GM12878 (cell line): ENCODE measurements around the gene TUBA4B. TPM values are rescaled to one million over a fixed set of nuclear protein-coding genes. Genes with fewer than 3 reads are reported as not detected.

ENCODE experiments used
- CEBPB ChIP-seq, 2 experiments: fragments of 150-350 bp in 1 of 2; IDR thresholded peaks; 2 replicates each; pipeline ENCODE4 v1.6.1; 2012 to 2014; ENCODE audit warnings: low read depth in 2 of 2, low read length in 2 of 2, borderline replicate concordance in 1 of 2, inconsistent platforms in 1 of 2
- CHD1 ChIP-seq: IDR thresholded peaks from 2 replicates; pipeline ENCODE4 v1.6.1; 2012; ENCODE audit warnings: low read depth, low read length, improper control_type of control experiment
- ESRRA ChIP-seq: IDR thresholded peaks from 2 replicates; pipeline ENCODE4 v1.6.1; 2012; ENCODE audit warnings: mild to moderate bottlenecking, low read length, improper control_type of control experiment
- FOXK2 ChIP-seq: fragments of 450-650 bp; IDR thresholded peaks from 2 replicates; pipeline ENCODE4 v1.6.1; 2017; ENCODE audit warnings: mild to moderate bottlenecking, moderate library complexity
- GABPA ChIP-seq: IDR thresholded peaks from 2 replicates; pipeline ENCODE4 v1.6.1; 2014; ENCODE audit warnings: antibody characterized with exemption, low read depth, mild to moderate bottlenecking, inconsistent platforms
- GATAD2B ChIP-seq: fragments of 450-650 bp; conservative IDR thresholded peaks from 2 replicates; pipeline ENCODE4 v1.6.1; 2017; ENCODE audit warnings: low read depth, mild to moderate bottlenecking, moderate library complexity
- KAT2A ChIP-seq: conservative IDR thresholded peaks from 2 replicates; pipeline ENCODE4 v1.6.1; 2011; ENCODE audit warnings: low read depth, low read length; ENCODE audit not compliant: control insufficient read depth
- KDM1A ChIP-seq: fragments of 200-600 bp; sonication (generic); IDR thresholded peaks from 2 replicates; pipeline ENCODE4 v1.6.1; 2016; ENCODE audit warnings: borderline replicate concordance
- MEF2B ChIP-seq: fragments of 450-650 bp; IDR thresholded peaks from 2 replicates; pipeline ENCODE4 v1.6.1; 2018; ENCODE audit warnings: mild to moderate bottlenecking, moderate library complexity; ENCODE audit not compliant: partially characterized antibody, poor library complexity, severe bottlenecking
- NR2F1 ChIP-seq: fragments of 450-650 bp; conservative IDR thresholded peaks from 2 replicates; pipeline ENCODE4 v1.6.1; 2017; ENCODE audit warnings: mild to moderate bottlenecking
- POU2F2 ChIP-seq: IDR thresholded peaks from 3 replicates; pipeline ENCODE4 v1.6.1; 2011; ENCODE audit warnings: low read depth, mild to moderate bottlenecking, low read length, borderline replicate concordance
- RAD21 ChIP-seq: IDR thresholded peaks from 2 replicates; pipeline ENCODE4 v1.6.1; 2011; ENCODE audit warnings: mild to moderate bottlenecking, low read depth, low read length, moderate library complexity; ENCODE audit not compliant: insufficient read depth
- RUNX3 ChIP-seq: IDR thresholded peaks from 2 replicates; pipeline ENCODE4 v1.6.1; 2012; ENCODE audit warnings: low read length, inconsistent platforms
- SMC3 ChIP-seq: IDR thresholded peaks from 2 replicates; pipeline ENCODE4 v1.6.1; 2011; ENCODE audit warnings: low read length, improper control_type of control experiment, borderline replicate concordance
- SPI1 ChIP-seq: IDR thresholded peaks from 2 replicates; pipeline ENCODE4 v1.6.1; 2011; ENCODE audit warnings: low read depth, mild to moderate bottlenecking, low read length, moderate library complexity, borderline replicate concordance; ENCODE audit not compliant: insufficient read depth
- ZNF24 ChIP-seq: fragments of 450-650 bp; IDR thresholded peaks from 2 replicates; pipeline ENCODE4 v1.6.1; 2017; ENCODE audit warnings: antibody characterized with exemption, mild to moderate bottlenecking
- polyA plus RNA-seq, 11 experiments: library from polyadenylated mRNA; depleted of rRNA in 4 of 11; unstranded in 6 of 11; stranded (reverse) in 5 of 11; fragments of >200 nt; fragmentation: Nextera tagmentation in 4 of 11; fragmentation: Illumina TruSeq in 1 of 11; extraction: Ambion mirVana in 4 of 11; extraction: Trizol in 1 of 11; gene quantifications; 1 replicate in 1 of 11; 2 replicates in 10 of 11; pipeline versions ENCODE4 v1.2.1 to v1.2.3, GENCODE V29; 2011 to 2016; ENCODE audit warnings: inconsistent platforms in 2 of 11, missing spikeins in 2 of 11, low read depth in 1 of 11
- total RNA-seq, 4 experiments: library from RNA; depleted of rRNA in 3 of 4; stranded (reverse); fragments of >200 nt in 3 of 4; fragmentation: Illumina TruSeq in 1 of 4; extraction: Trizol in 1 of 4; gene quantifications; 2 replicates each; pipeline versions ENCODE4 v1.2.1 to v1.2.3, GENCODE V29; 2013 to 2021
- TF ChIP-seq, protein P1 (sequence below): fragments of 450-650 bp; IDR thresholded peaks from 2 replicates; pipeline ENCODE4 v1.6.1; 2016; ENCODE audit warnings: mild to moderate bottlenecking, moderate library complexity, borderline replicate concordance
- TF ChIP-seq, protein P2 (sequence below): IDR thresholded peaks from 2 replicates; pipeline ENCODE4 v1.6.1; 2012; ENCODE audit warnings: improper control_type of control experiment, low read depth, low read length; ENCODE audit not compliant: insufficient replicate concordance
- TF ChIP-seq, protein P3 (sequence below): IDR thresholded peaks from 2 replicates; pipeline ENCODE4 v1.6.1; 2011; ENCODE audit warnings: low read depth, low read length, improper control_type of control experiment, borderline replicate concordance

The TUBA4B gene
- total and polyA plus RNA-seq, 10 of the 15 experiments (the other 5 are each of a cell fraction or from before 2014, with no cell fraction given) = 0.07 TPM; not detected in 9

DNA sequence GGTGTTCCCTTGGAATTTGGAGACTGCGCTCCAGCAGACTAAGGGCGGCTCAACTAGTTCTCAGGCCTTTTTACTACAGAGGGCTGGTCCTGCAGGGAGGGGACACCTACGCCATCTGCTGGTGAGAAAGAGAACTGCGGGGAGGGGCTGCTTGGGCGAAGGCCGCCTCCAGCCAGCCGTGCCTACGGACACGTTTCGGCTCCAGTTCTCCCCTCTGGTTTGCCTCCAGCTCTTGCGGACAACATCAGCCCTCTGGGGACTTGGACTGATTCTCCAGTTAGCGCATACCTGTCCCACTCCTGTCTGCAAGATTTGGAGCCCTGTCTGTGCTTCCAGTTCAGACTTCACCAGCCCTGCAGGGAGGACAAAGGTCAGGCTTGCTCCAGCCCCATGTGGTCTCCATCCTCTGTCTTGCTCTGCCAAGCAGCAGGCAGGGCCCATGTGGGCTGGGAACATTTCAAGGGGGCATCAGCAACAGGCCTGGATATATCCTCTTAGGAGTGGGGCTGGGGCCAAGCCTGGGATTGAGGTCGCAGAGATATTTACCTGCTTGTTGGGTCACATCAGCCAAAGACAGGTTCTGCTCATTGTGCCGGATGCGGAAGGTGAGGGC lies 45.8 kb downstream of the TUBA4B start (continued):
- no peak for TF ChIP-seq CEBPB (IDR thresholded peaks at IDR 0.05; ENCODE audit: borderline replicate concordance in 1 of 2, low read depth in 2 of 2, low read length in 2 of 2)
- TF ChIP-seq, protein P1, sequence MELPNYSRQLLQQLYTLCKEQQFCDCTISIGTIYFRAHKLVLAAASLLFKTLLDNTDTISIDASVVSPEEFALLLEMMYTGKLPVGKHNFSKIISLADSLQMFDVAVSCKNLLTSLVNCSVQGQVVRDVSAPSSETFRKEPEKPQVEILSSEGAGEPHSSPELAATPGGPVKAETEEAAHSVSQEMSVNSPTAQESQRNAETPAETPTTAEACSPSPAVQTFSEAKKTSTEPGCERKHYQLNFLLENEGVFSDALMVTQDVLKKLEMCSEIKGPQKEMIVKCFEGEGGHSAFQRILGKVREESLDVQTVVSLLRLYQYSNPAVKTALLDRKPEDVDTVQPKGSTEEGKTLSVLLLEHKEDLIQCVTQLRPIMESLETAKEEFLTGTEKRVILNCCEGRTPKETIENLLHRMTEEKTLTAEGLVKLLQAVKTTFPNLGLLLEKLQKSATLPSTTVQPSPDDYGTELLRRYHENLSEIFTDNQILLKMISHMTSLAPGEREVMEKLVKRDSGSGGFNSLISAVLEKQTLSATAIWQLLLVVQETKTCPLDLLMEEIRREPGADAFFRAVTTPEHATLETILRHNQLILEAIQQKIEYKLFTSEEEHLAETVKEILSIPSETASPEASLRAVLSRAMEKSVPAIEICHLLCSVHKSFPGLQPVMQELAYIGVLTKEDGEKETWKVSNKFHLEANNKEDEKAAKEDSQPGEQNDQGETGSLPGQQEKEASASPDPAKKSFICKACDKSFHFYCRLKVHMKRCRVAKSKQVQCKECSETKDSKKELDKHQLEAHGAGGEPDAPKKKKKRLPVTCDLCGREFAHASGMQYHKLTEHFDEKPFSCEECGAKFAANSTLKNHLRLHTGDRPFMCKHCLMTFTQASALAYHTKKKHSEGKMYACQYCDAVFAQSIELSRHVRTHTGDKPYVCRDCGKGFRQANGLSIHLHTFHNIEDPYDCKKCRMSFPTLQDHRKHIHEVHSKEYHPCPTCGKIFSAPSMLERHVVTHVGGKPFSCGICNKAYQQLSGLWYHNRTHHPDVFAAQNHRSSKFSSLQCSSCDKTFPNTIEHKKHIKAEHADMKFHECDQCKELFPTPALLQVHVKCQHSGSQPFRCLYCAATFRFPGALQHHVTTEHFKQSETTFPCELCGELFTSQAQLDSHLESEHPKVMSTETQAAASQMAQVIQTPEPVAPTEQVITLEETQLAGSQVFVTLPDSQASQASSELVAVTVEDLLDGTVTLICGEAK = no peak
- peak; percentile 22; the same call in 1 of the 3 replicates for TF ChIP-seq POU2F2
- TF ChIP-seq NR2F1 = no peak
- TF ChIP-seq GATAD2B = no peak
- TF ChIP-seq SMC3 = peak; percentile 91
- TF ChIP-seq, protein P2, sequence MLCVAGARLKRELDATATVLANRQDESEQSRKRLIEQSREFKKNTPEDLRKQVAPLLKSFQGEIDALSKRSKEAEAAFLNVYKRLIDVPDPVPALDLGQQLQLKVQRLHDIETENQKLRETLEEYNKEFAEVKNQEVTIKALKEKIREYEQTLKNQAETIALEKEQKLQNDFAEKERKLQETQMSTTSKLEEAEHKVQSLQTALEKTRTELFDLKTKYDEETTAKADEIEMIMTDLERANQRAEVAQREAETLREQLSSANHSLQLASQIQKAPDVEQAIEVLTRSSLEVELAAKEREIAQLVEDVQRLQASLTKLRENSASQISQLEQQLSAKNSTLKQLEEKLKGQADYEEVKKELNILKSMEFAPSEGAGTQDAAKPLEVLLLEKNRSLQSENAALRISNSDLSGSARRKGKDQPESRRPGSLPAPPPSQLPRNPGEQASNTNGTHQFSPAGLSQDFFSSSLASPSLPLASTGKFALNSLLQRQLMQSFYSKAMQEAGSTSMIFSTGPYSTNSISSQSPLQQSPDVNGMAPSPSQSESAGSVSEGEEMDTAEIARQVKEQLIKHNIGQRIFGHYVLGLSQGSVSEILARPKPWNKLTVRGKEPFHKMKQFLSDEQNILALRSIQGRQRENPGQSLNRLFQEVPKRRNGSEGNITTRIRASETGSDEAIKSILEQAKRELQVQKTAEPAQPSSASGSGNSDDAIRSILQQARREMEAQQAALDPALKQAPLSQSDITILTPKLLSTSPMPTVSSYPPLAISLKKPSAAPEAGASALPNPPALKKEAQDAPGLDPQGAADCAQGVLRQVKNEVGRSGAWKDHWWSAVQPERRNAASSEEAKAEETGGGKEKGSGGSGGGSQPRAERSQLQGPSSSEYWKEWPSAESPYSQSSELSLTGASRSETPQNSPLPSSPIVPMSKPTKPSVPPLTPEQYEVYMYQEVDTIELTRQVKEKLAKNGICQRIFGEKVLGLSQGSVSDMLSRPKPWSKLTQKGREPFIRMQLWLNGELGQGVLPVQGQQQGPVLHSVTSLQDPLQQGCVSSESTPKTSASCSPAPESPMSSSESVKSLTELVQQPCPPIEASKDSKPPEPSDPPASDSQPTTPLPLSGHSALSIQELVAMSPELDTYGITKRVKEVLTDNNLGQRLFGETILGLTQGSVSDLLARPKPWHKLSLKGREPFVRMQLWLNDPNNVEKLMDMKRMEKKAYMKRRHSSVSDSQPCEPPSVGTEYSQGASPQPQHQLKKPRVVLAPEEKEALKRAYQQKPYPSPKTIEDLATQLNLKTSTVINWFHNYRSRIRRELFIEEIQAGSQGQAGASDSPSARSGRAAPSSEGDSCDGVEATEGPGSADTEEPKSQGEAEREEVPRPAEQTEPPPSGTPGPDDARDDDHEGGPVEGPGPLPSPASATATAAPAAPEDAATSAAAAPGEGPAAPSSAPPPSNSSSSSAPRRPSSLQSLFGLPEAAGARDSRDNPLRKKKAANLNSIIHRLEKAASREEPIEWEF = no peak
- TF ChIP-seq RAD21 = peak; percentile 76
- TF ChIP-seq ESRRA = no peak
- TF ChIP-seq, protein P3, sequence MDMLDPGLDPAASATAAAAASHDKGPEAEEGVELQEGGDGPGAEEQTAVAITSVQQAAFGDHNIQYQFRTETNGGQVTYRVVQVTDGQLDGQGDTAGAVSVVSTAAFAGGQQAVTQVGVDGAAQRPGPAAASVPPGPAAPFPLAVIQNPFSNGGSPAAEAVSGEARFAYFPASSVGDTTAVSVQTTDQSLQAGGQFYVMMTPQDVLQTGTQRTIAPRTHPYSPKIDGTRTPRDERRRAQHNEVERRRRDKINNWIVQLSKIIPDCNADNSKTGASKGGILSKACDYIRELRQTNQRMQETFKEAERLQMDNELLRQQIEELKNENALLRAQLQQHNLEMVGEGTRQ = no peak
- no peak for TF ChIP-seq RUNX3
- TF ChIP-seq FOXK2 = no peak
- TF ChIP-seq MEF2B = no peak
- no peak for TF ChIP-seq GABPA
- no peak for TF ChIP-seq ZNF24
- no peak for TF ChIP-seq CHD1
- no peak for TF ChIP-seq KDM1A
- no peak for TF ChIP-seq SPI1
- no peak for TF ChIP-seq KAT2A
